ENCODE data around the gene USP31.

The USP31 gene

GRCh38 chr16:23152386-23153178, 3.3 kb upstream of the USP31 start:
- Histone ChIP-seq H3K4me2 (ENCODE audit: low read length) (no peak overlapping the region), H3K79me2 (ENCODE audit: insufficient read depth, low read length) (peaks cover 5% of the 10 kb centered on the region; the same call in 1 of the 2 replicates), H3K9ac (ENCODE audit: low read length) (no peak overlapping the region), H3K4me3 (ENCODE audit: low read depth, low read length, poor library complexity, severe bottlenecking) (no peak overlapping the region), H3K27ac (ENCODE audit: low read depth, low read length, poor library complexity, severe bottlenecking) (no peak overlapping the region), H2AFZ (ENCODE audit: low read length) (no peak overlapping the region), H3K36me3 (ENCODE audit: insufficient read depth, low read length) (no peaks in the 10 kb centered on the region), H3K9me2 (ENCODE audit: low read depth, low read length) (no peaks in the 10 kb centered on the region), H3F3A (ENCODE audit: insufficient read depth, low read length) (no peaks in the 10 kb centered on the region), H3K27me3 (ENCODE audit: insufficient read depth, low read length) (no peaks in the 10 kb centered on the region), H4K20me1 (ENCODE audit: insufficient read depth, low read length) (no peaks in the 10 kb centered on the region), H3K9me3 (ENCODE audit: low read length) (no peaks in the 10 kb centered on the region), H3K4me1 (ENCODE audit: insufficient read depth, low read length, severe bottlenecking) (peaks cover 13% of the 10 kb centered on the region)
- TF ChIP-seq CTCF (IDR thresholded peaks at IDR 0.05; ENCODE audit: low read length), result no peak
- TF ChIP-seq EZH2 (IDR thresholded peaks at IDR 0.05; ENCODE audit: borderline replicate concordance, low read length), result no peak

DNA sequence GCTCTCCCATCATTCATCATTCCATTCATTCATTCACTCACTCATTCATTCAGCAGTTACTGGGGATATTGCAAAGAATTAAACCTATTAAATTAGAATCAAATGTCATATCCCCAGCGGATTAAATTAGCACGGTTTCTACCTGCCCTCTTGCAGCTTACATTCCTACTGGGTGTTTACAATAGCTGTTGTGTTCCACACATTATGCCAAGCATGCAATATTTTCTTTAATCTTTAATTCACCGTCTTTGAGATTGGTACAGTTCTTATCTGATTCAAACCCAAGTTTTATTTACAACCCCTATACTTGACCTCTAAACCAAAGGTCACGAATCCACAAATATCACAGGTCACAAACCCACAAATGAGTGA, 727 bp upstream of the USP31 start:
- no peak overlapping the region for H2AFZ ChIP-seq (ENCODE audit: low read length)
- H3K27ac ChIP-seq (ENCODE audit: low read depth, low read length, poor library complexity, severe bottlenecking), result no peak overlapping the region
- H3K9ac ChIP-seq (ENCODE audit: low read length), result peak overlapping the region; percentile 64
- no peaks in the 10 kb centered on the region for H4K20me1 ChIP-seq (ENCODE audit: insufficient read depth, low read length)
- H3K36me3 ChIP-seq (ENCODE audit: insufficient read depth, low read length), result no peaks in the 10 kb centered on the region
- H3K79me2 ChIP-seq (ENCODE audit: insufficient read depth, low read length), result peaks cover 6% of the 10 kb centered on the region; the same call in 1 of the 2 replicates
- peak overlapping the region; percentile 82 for H3K4me2 ChIP-seq (ENCODE audit: low read length)
- no peaks in the 10 kb centered on the region for H3K9me3 ChIP-seq (ENCODE audit: low read length)
- H3K27me3 ChIP-seq (ENCODE audit: insufficient read depth, low read length), result no peaks in the 10 kb centered on the region
- no peaks in the 10 kb centered on the region for H3K9me2 ChIP-seq (ENCODE audit: low read depth, low read length)
- TF ChIP-seq EZH2 (IDR thresholded peaks at IDR 0.05; ENCODE audit: borderline replicate concordance, low read length) (no peak), CTCF (IDR thresholded peaks at IDR 0.05; ENCODE audit: low read length) (no peak)
- peak overlapping the region; percentile 68 for H3K4me3 ChIP-seq (ENCODE audit: low read depth, low read length, poor library complexity, severe bottlenecking)
- no peaks in the 10 kb centered on the region for H3F3A ChIP-seq (ENCODE audit: insufficient read depth, low read length)
- peaks cover 17% of the 10 kb centered on the region for H3K4me1 ChIP-seq (ENCODE audit: insufficient read depth, low read length, severe bottlenecking)

DNA sequence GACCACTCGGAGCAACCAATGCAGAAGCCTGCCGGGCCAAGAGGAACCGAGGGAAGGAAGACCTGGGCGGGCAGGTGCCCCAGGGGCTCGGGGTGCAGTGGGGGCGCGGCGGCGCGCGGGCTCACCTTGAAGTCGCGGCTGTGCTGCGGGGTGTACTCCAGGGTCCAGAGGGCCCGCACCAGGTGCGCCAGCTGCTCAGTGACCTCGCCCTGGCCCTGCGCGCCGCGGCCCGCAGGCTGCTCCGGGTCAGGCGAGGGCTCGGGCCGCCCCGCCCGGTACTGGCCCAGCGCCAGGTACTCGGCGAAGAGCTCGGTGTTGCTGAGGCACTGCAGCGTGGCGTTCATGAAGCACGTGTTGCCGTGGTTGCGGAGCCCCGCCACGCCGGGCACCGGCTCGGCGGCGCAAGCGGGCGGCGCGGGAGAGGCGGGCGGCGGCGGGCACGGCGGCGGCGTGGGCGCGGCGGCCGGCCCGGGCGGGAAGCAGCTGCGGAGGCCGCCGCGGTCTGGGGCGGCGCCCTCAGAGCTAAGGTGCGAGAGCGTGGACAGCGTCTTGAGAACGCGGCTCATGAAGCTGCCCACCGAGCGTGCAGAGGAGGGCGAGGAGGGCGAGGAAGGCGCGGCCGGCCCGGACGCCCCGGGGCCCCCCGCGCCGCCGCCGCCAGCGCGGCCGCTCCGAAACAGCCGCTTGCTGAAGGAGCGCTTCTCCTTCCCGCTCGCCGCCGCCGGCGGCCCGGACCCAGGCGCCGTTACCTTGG, 562 bp downstream of the USP31 start:
- Histone ChIP-seq H3K27me3 (ENCODE audit: insufficient read depth, low read length) (no peaks in the 10 kb centered on the region), H3K27ac (ENCODE audit: low read depth, low read length, poor library complexity, severe bottlenecking) (no peak overlapping the region), H4K20me1 (ENCODE audit: insufficient read depth, low read length) (no peaks in the 10 kb centered on the region)

More for the DNA sequence above, 562 bp downstream of the USP31 start:
- Histone ChIP-seq H3K4me3 (ENCODE audit: low read depth, low read length, poor library complexity, severe bottlenecking) (peak overlapping the region; percentile 64), H3K9me3 (ENCODE audit: low read length) (no peaks in the 10 kb centered on the region), H3K79me2 (ENCODE audit: insufficient read depth, low read length) (peaks cover 6% of the 10 kb centered on the region; the same call in 1 of the 2 replicates), H3K9me2 (ENCODE audit: low read depth, low read length) (no peaks in the 10 kb centered on the region), H3K9ac (ENCODE audit: low read length) (peak overlapping the region; percentile 62), H3K4me1 (ENCODE audit: insufficient read depth, low read length, severe bottlenecking) (peaks cover 17% of the 10 kb centered on the region), H2AFZ (ENCODE audit: low read length) (no peak overlapping the region), H3K4me2 (ENCODE audit: low read length) (peak overlapping the region; percentile 84), H3F3A (ENCODE audit: insufficient read depth, low read length) (no peaks in the 10 kb centered on the region), H3K36me3 (ENCODE audit: insufficient read depth, low read length) (no peaks in the 10 kb centered on the region)
- TF ChIP-seq CTCF (IDR thresholded peaks at IDR 0.05; ENCODE audit: low read length), result no peak
- TF ChIP-seq EZH2 (IDR thresholded peaks at IDR 0.05; ENCODE audit: borderline replicate concordance, low read length), result no peak

Measured in OCI-LY1 (cell line).